Fibroblast of mammary gland (primary cell): ENCODE data around the gene ITGA2B.
"Not testable (repeated sequence)": the region's sequence is repeated elsewhere in the genome, so short reads cannot be mapped to it uniquely, and the experiment has no call there.

ENCODE experiments used
- DNase-seq: peaks from one replicate; pipeline ENCODE4 v3.0.0-alpha.2; 2010; ENCODE audit warnings: low read depth
- H3K4me3 ChIP-seq: 2 replicates; pipeline ENCODE4 v1.5.1; 2011; ENCODE audit warnings: low read depth, mild to moderate bottlenecking, low read length, moderate library complexity; ENCODE audit not compliant: control insufficient read depth
- CTCF ChIP-seq: conservative IDR thresholded peaks from 2 replicates; pipeline ENCODE4 v1.5.1; 2011; ENCODE audit warnings: low read depth, low read length, inconsistent platforms; ENCODE audit not compliant: control insufficient read depth, insufficient read depth

The ITGA2B gene

GRCh38 chr17:44400226-44400847 lies 10.9 kb upstream of the ITGA2B start:
- peak; percentile 53 for TF ChIP-seq CTCF
- H3K4me3 ChIP-seq = no peak overlapping the region
- DNase-seq = peak; percentile 36

- TF ChIP-seq CTCF = no peak
- no peak overlapping the region for H3K4me3 ChIP-seq
- no peak for DNase-seq
These were observed 9.5 kb upstream of the ITGA2B start for GRCh38 chr17:44398692-44399691.

GRCh38 chr17:44397479-44398440 lies 8.3 kb upstream of the ITGA2B start:
- no peak for TF ChIP-seq CTCF

GRCh38 chr17:44396946-44397345 lies 7.5 kb upstream of the ITGA2B start:
- H3K4me3 ChIP-seq = no peak overlapping the region
- no peak for TF ChIP-seq CTCF
- DNase-seq = no peak

More at GRCh38 chr17:44397479-44398440, 8.3 kb upstream of the ITGA2B start:
- DNase-seq = no peak
- no peak overlapping the region for H3K4me3 ChIP-seq

- no peak overlapping the region for H3K4me3 ChIP-seq
- DNase-seq = no peak
- TF ChIP-seq CTCF = no peak
These were observed 5.4 kb upstream of the ITGA2B start for GRCh38 chr17:44394833-44395232.

GRCh38 chr17:44394112-44394511 lies 4.7 kb upstream of the ITGA2B start:
- not testable (repeated sequence) for H3K4me3 ChIP-seq, DNase-seq
